Activated T-cell treated with anti-CD3 and anti-CD28 coated beads for 48 hours (primary cell): ENCODE measurements around the gene ZSCAN21.
A peak's percentile ranks its signal among the peaks of the same experiment; 100 is the strongest.

Experiments
- DNase-seq: peaks from one replicate; pipeline ENCODE4 v3.0.0-alpha.2; 2020; ENCODE audit warnings: low read depth

Gene ZSCAN21

GRCh38 chr7:100075418-100075817 lies 25.8 kb downstream of the ZSCAN21 start:
- no peak for DNase-seq

- DNase-seq = no peak
These were observed 27.6 kb downstream of the ZSCAN21 start for GRCh38 chr7:100077205-100077604.

GRCh38 chr7:100079024-100079560 lies 29.5 kb downstream of the ZSCAN21 start:
- DNase-seq = no peak

GRCh38 chr7:100080907-100081534 lies 31.4 kb downstream of the ZSCAN21 start:
- no peak for DNase-seq

- peak; percentile 99 for DNase-seq
These were observed 32.0 kb downstream of the ZSCAN21 start, which contains the start of gene ZNF3 for GRCh38 chr7:100081535-100082102. TSS of gene ZNF3 (minus strand) at chr7:100081723. CDS start at chr7:100077357, 4,366 bp downstream.

- DNase-seq = no peak
These were observed 33.4 kb downstream of the ZSCAN21 start for GRCh38 chr7:100082978-100083377.

GRCh38 chr7:100085515-100085914 lies 35.9 kb downstream of the ZSCAN21 start:
- DNase-seq = no peak

- DNase-seq = no peak
These were observed 37.6 kb downstream of the ZSCAN21 start for GRCh38 chr7:100087055-100087750.

- no peak for DNase-seq
These were observed 38.6 kb downstream of the ZSCAN21 start for GRCh38 chr7:100088095-100088620.

GRCh38 chr7:100088621-100089457 lies 39.3 kb downstream of the ZSCAN21 start, which contains the start of gene COPS6:
TSS of gene COPS6 (plus strand) at chr7:100088969. CDS start at chr7:100088991, 22 bp downstream.
- peak; percentile 85 for DNase-seq

- DNase-seq = no peak
These were observed 40.1 kb downstream of the ZSCAN21 start for GRCh38 chr7:100089458-100090196.

GRCh38 chr7:100090527-100091410 lies 41.2 kb downstream of the ZSCAN21 start:
- DNase-seq = no peak

- DNase-seq = peak; percentile 23
These were observed 42.0 kb downstream of the ZSCAN21 start for GRCh38 chr7:100091411-100092181.

- no peak for DNase-seq
These were observed 43.5 kb downstream of the ZSCAN21 start for GRCh38 chr7:100093054-100093453.

- no peak for DNase-seq
These were observed 43.9 kb downstream of the ZSCAN21 start for GRCh38 chr7:100093498-100093897.

- no peak for DNase-seq
These were observed 44.4 kb downstream of the ZSCAN21 start for GRCh38 chr7:100093925-100094486.

- no peak for DNase-seq
These were observed 45.7 kb downstream of the ZSCAN21 start for GRCh38 chr7:100095289-100095688.

GRCh38 chr7:100095704-100096103 lies 46.1 kb downstream of the ZSCAN21 start:
- no peak for DNase-seq

- DNase-seq = no peak
These were observed 49.3 kb downstream of the ZSCAN21 start for GRCh38 chr7:100098913-100099312.
